HG03457 (cell line): Measurements from ENCODE around the gene RPTOR.

Experiments used
- ATAC-seq: cut with Tn5 transposase; IDR thresholded peaks from one replicate; pipeline ENCODE4 v1.9.1; 2021; ENCODE audit warnings: moderate number of reproducible peaks; ENCODE audit not compliant: unreplicated experiment

RPTOR gene

DNA sequence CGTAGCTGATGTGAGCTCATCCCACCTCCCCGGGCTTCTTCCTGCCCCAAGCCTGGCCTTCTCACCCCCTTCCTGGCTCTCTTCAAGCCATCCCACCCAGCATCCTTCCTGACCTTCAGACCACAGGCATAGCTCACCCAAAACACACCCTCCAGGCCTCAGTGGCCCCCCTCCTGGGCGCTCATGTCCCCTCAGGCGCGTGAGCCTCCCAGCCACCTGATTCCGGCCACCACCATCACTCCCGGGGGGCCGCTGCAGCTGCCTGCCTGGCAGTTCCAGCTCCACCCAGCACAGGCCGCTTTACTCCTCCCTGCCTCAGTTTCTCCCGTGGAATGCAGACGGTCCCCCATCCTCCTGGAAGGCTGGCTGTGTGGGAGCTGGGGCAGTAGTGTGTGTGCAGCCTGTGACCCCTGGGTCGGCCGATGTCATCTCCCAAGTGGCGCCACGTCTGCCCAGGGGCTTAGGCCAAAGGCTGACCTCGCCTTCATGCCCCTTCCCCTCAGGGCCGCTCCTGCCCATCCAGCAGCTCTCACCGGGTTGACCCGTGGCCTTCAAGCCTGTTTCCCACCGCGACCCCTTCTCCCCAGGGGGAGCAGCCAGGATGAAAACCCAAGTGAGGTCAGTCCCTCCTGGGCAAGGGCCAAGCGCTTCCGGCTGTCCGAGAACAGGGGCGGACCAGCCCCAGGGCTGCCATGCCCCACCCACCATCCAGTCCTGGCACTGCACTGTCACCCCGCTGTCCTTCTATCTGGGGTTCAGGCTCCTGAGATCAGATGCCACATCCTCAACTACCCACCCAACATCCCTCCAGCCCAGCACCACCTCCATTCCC lies 435.1 kb downstream of the RPTOR start:
- no peak for ATAC-seq

GRCh38 chr17:80980397-80981061 lies 435.9 kb downstream of the RPTOR start:
- ATAC-seq, result no peak

GRCh38 chr17:80981062-80981902 lies 436.6 kb downstream of the RPTOR start:
- no peak for ATAC-seq

DNA sequence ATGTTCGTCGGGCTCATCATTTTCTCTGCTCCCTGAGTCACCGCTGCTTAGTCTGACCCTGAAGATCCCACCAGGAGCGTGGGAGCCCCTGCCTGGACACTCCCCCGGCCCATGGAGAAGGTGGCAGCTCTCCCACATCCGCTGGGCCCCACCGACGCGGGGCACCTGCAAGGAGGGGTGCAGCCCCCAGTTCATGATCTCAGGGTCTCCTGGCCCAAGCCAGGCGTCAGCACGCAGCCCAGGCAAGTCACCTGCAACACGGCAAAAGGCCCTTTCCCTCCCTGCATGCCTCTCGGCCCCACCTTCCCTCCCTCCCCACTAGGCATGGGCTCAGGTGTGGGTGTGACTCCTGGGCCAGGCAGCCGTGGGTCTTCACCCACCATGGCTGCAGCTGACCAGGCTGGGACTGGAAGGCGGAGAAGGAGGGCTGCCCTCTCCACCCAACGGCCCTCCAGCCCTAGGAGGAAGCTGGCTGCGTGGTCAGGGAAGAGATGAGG lies 437.3 kb downstream of the RPTOR start:
- no peak for ATAC-seq

DNA sequence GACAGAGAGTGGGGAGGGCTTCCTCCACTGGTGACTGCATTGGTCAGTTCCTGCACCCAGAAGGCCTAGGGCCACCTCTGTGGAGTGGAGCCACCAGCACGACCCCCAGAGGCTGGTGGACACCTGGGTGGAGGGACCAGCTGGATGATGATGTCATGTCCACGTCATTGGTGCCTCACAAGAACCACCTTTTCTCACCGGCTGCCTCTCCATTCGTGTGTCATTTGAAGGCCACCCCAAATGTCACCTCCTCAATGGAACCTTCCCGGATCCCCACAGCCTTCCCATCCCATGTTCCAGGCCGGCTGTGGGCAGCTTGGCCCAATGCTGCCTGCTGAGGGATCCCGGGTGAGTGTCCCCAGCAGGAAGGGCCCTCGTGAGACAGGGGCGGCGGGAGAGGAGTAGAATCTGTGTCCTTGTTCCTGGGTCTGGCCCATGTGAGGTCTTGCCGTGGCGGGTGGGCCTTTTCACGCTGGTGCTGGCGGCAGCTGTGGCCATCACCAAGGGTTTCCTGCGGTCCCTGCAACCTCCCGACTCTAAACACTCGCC lies 437.9 kb downstream of the RPTOR start:
- no peak for ATAC-seq

- ATAC-seq, result no peak
Measured at GRCh38 chr17:80983545-80983944, 438.9 kb downstream of the RPTOR start.

GRCh38 chr17:80984749-80985148 lies 440.1 kb downstream of the RPTOR start:
- ATAC-seq, result no peak

DNA sequence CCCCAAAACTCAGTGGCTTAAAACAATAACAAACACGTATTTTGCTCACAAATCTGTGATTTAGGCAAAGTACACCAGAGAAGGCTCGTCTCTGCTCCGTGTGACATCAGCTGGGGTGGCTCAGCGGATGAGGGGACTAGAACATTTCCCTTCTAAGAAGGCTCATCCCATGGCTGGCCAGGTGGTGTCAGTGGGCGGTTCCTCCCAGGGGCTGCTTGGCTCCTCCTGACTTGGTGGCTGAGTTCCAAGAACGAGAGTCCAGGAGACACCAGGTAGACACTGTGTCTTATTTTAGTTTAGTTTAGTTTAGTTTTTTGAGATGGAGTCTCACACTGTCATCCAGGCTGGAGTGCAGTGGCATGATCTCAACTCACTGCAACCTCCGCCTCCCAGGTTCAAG lies 441.4 kb downstream of the RPTOR start:
- no peak for ATAC-seq

DNA sequence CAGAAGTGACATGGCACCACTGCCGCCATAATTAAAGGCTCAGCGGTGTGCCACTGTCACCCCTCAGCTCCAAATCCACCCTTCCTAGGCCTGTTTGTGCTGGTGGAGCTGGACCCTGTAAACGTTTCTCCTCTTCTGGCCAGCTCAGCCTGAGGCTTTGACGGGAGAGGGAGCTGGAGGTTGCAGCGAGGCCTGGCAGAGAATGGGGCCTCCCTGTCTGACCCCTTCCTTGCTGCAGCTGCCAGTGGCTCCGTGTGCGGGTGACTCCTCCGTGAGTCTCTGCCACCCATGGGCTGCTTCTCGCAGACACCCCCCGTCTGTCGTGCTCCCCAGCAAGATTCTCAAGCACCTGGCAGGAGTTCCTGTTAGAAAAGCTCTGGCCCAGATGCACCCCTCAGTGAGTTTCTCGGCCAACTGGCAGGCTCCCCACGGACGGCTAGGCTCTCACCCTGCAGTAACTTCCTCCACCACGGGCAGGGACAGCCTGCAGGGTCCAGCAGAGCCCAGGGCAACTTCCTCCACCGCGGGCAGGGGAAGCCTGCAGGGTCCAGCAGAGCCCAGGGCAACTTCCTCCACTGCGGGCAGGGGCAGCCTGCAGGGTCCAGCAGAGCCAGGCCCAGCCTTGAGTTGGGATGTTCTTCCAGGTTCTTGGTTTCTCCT lies 442.3 kb downstream of the RPTOR start:
- ATAC-seq, result no peak

GRCh38 chr17:80987941-80988461 lies 443.4 kb downstream of the RPTOR start:
- no peak for ATAC-seq

DNA sequence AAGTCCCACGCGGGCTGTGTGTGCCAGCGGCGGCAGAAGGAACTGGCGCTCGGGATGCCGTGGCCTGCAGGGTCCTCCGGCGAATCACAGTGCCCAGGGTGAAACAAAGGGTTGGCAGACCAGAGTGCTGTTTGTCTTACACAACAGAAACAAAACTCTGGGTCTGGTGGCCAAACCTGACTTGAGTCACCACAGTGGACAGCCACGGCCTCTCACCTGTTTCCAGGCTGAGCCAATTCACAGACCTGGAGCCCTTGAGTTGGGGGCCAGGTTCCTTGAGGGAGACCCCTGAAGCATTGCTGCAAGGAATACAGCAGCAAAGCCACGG lies 444.9 kb downstream of the RPTOR start:
- ATAC-seq, result no peak

- ATAC-seq, result no peak
Measured at GRCh38 chr17:80990921-80991644, 446.4 kb downstream of the RPTOR start.

- no peak for ATAC-seq
Measured at GRCh38 chr17:80991645-80992076, 447.0 kb downstream of the RPTOR start, which contains the start of gene CHMP6. CHMP6 (plus strand) TSS chr17:80991841; CDS start chr17:80991919, 78 bp downstream.

DNA sequence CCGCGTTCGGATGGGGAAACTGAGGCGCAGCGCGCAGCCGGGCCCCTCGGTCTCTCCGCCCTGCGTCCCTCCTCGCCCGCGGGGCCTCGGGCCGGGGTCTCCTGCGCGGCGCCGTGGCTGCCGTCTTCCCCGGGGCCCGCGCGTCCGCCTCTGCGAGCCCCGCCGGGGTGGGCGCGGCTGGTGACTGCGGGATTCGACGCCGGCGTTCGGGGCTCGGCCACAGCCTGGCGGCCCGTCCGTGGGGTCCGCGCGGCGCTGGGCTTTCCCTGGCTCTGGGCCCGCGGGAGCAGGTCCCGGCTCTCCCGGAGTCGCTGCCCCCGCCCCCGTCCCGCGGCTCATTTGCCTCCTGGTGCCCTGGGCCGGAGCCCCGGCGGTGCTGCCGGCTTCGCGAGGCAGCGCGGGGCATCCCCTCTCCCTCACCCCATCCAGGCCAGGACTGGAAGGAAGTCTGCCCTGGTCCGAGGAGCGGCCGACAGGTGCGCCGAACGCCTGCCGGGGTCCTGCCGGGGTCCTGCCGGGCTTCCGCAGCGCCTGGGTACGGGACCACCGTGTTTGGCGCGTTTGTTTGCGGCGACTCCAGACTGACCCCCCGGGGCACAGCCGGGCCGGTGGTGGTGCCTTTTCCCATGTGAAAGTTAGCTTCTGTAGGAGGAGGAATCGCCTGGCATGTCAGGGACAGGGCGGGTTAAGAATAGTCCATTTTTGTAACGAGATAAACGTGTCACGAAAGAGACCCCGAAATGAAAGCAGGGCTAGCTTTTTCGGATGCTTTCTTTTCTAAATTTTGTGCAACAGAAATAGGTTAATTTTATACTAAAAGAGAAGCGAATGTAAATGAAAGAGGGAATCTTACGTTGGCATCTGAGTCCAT lies 447.7 kb downstream of the RPTOR start:
- no peak for ATAC-seq

DNA sequence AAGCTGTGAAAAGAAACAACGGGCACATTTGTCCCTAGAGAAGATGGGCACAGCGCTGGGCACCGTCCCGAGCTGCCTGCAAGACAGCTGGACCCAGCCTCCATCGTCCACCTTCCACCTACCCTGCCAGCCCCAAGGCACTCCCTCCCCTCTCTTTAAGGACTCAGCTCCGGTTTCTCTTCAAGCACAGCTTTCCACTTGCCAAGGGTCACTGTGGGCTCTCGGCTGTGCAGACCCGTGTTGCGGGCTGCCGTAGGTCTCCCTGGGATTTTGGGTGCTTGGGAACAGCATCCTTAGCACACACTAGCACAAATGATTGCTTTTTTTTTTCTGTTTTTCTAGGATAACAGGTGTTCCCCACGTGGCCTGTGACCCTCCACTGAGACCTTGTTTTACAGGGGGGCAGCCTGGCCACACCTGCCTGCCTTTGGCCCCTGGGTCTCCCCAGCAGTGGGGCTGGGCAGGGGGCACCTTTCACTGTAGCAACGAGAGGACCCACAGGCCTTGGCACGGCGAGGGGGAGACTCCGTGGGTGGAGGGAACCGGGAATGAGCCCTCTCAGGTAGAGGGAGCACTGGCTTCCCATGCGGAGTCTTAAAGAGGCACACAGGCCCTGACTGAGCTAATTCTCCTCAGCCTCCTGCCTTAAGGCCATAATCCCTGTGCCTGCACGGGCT lies 448.4 kb downstream of the RPTOR start:
- no peak for ATAC-seq

GRCh38 chr17:80995131-80995530 lies 450.5 kb downstream of the RPTOR start:
- no peak for ATAC-seq

- ATAC-seq, result no peak
Measured at GRCh38 chr17:80996422-80997305, 452.0 kb downstream of the RPTOR start.
